HL-60 (cell line): Measurements from ENCODE around the gene B3GAT3.

Experiments
- CTCF ChIP-seq: IDR thresholded peaks from one replicate; pipeline ENCODE4 v1.5.1; 2011; ENCODE audit warnings: low read length, control low read depth, inconsistent platforms; ENCODE audit not compliant: insufficient read depth
- GABPA ChIP-seq: IDR thresholded peaks from 2 replicates; pipeline ENCODE4 v1.6.1; 2012; ENCODE audit warnings: low read depth
- POLR2AphosphoS5 ChIP-seq: IDR thresholded peaks from 2 replicates; pipeline ENCODE4 v1.6.1; 2012; ENCODE audit warnings: low read depth
- REST ChIP-seq: IDR thresholded peaks from 2 replicates; pipeline ENCODE4 v1.6.1; 2012; ENCODE audit warnings: low read depth; ENCODE audit not compliant: insufficient replicate concordance

GRCh38 chr11:62577046-62577714 lies 44.6 kb downstream of the B3GAT3 start:
- TF ChIP-seq CTCF (no peak), REST (no peak), POLR2AphosphoS5 (no peak), GABPA (no peak)
